HG03064 (cell line): Measurements from ENCODE around the gene MARS1.

Source experiments
- ATAC-seq: cut with Tn5 transposase; IDR thresholded peaks from one replicate; pipeline ENCODE4 v1.9.1; 2021; ENCODE audit warnings: low read depth; ENCODE audit not compliant: unreplicated experiment

Gene MARS1

GRCh38 chr12:57526477-57527126 is 38.7 kb downstream of the MARS1 start:
- no peak for ATAC-seq

GRCh38 chr12:57527184-57527583 is 39.3 kb downstream of the MARS1 start:
- ATAC-seq, result no peak

GRCh38 chr12:57528176-57528575 is 40.3 kb downstream of the MARS1 start:
- no peak for ATAC-seq

GRCh38 chr12:57528831-57529555 is 41.1 kb downstream of the MARS1 start:
- no peak for ATAC-seq

GRCh38 chr12:57529831-57530230 is 42.0 kb downstream of the MARS1 start:
- no peak for ATAC-seq

- no peak for ATAC-seq
Observed at GRCh38 chr12:57530396-57531142, 42.7 kb downstream of the MARS1 start.

- ATAC-seq, result no peak
Observed at GRCh38 chr12:57531836-57532235, 44.0 kb downstream of the MARS1 start.

- no peak for ATAC-seq
Observed at GRCh38 chr12:57533108-57533507, 45.2 kb downstream of the MARS1 start.

- no peak for ATAC-seq
Observed at GRCh38 chr12:57534250-57534649, 46.4 kb downstream of the MARS1 start.

GRCh38 chr12:57534991-57535543 is 47.2 kb downstream of the MARS1 start:
- no peak for ATAC-seq

GRCh38 chr12:57535764-57536596 is 48.1 kb downstream of the MARS1 start:
- no peak for ATAC-seq

GRCh38 chr12:57536597-57536942 is 48.7 kb downstream of the MARS1 start:
- ATAC-seq, result no peak

GRCh38 chr12:57539134-57539768 is 51.4 kb downstream of the MARS1 start:
- ATAC-seq, result no peak

GRCh38 chr12:57541001-57541400 is 53.1 kb downstream of the MARS1 start:
- no peak for ATAC-seq

- ATAC-seq, result no peak
Observed at GRCh38 chr12:57541717-57542116, 53.8 kb downstream of the MARS1 start.

GRCh38 chr12:57543581-57543980 is 55.7 kb downstream of the MARS1 start:
- no peak for ATAC-seq

- no peak for ATAC-seq
Observed at GRCh38 chr12:57545809-57546437, 58.1 kb downstream of the MARS1 start.

- peak; percentile 95 for ATAC-seq
Observed at GRCh38 chr12:57546438-57547287, 58.8 kb downstream of the MARS1 start, which contains the start of gene DCTN2. Gene DCTN2 (minus strand): TSS chr12:57547192. CDS start chr12:57547063, 129 bp downstream.
